Effector CD4-positive, alpha-beta T cell (primary cell): Measurements from ENCODE around the gene EDN1.
"Not testable (repeated sequence)": the region's sequence is repeated elsewhere in the genome, so short reads cannot be mapped to it uniquely, and the experiment has no call there.

ENCODE experiments used
- DNase-seq: peaks from one replicate; pipeline ENCODE4 v3.0.0-alpha.2; 2020

EDN1 gene

DNA sequence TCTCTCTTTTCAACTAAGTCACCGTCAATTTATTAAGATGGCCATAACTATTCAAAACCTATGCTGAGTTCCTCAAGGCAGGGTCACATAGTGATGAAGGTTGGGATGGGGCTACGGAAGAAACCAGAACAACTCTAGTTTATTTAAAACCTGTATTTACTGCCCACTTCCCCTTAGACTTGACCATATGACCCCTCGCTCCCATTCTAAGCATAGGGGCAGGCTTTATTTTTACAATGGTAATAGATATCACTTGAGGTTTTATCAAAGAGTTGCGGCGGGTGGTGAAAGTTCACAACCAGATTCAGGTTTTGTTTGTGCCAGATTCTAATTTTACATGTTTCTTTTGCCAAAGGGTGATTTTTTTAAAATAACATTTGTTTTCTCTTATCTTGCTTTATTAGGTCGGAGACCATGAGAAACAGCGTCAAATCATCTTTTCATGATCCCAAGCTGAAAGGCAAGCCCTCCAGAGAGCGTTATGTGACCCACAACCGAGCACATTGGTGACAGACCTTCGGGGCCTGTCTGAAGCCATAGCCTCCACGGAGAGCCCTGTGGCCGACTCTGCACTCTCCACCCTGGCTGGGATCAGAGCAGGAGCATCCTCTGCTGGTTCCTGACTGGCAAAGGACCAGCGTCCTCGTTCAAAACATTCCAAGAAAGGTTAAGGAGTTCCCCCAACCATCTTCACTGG, 5.5 kb downstream of the EDN1 start:
- no peak for DNase-seq

DNA sequence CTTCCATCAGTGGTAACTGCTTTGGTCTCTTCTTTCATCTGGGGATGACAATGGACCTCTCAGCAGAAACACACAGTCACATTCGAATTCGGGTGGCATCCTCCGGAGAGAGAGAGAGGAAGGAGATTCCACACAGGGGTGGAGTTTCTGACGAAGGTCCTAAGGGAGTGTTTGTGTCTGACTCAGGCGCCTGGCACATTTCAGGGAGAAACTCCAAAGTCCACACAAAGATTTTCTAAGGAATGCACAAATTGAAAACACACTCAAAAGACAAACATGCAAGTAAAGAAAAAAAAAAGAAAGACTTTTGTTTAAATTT, 6.1 kb downstream of the EDN1 start:
- no peak for DNase-seq

DNA sequence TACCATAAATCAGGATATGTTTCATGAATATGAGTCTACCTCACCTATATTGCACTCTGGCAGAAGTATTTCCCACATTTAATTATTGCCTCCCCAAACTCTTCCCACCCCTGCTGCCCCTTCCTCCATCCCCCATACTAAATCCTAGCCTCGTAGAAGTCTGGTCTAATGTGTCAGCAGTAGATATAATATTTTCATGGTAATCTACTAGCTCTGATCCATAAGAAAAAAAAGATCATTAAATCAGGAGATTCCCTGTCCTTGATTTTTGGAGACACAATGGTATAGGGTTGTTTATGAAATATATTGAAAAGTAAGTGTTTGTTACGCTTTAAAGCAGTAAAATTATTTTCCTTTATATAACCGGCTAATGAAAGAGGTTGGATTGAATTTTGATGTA, 6.4 kb downstream of the EDN1 start:
- no peak for DNase-seq

DNA sequence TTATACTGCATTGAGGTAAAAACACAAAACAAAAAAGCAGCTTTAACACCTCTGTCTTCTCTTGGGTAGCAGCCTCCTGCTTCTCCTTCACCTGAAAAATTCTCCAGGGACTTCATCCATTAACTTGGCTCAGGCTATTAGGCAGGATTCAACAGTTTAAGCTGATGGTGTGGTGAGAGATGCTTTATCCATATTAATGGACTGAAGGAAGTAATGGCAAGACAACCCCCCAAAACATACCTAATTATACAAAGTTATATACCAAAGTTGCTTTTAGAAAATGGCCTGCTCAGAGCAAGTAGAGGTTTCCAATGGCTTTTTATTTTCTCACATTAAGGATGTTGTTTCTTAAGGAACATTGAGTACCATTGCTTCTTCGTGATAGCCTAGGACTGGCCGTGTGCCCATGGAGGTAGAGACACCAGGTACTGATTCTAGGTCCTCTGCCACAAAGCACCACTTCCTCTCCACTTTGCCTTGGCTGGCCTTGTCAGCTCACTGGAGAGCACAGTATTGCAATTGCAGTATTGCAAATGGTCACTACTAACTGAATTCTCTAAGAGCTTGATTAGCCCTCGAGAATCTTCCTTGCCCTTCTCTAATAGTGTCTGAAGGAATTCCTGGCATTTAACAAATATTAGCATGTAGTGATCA, 7.3 kb downstream of the EDN1 start:
- no peak for DNase-seq

DNA sequence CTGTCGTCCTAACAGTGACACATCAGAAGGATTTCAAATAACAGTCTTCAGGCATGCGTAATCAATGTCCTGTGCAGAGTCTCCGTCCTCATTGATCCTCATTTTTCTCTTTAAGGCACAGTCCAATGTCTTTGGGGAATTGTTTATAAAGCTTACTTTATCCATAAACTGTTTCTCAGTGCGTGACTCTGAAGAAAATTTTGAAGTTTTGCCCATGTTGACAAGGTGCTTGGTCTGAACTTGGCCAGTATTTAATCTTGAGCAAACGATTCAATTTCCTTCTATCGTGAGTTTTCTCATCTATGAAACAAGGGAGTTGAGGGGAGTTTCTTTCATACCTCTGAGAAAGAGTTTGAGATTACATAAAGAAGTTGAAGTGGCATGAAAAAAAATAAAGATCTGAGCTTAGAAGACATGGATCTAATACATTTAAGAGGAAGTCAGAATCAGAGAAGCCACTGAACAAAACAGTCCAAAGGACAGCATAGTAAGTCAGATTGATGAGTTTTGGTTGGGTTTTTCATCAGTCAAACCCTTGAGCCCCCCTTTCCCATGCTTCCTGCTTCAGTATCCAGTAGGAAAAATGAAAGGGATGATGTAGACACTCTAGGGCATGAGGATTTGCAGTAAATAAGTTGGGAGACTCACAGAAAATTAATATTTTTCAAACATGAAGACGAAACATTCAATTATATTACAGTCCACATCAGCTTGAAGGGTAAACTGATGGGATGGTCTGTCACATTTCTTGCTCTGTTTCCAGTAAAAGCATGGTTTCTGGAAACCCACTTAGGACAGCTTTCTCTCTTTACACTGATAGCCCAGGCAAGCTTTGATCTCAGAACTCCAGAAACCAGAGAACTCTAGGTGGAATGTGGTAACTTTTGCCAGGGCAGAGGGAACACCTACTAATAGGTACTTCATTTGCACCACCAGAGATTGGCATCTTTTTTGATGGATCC, 8.1 kb downstream of the EDN1 start:
- DNase-seq = no peak

DNA sequence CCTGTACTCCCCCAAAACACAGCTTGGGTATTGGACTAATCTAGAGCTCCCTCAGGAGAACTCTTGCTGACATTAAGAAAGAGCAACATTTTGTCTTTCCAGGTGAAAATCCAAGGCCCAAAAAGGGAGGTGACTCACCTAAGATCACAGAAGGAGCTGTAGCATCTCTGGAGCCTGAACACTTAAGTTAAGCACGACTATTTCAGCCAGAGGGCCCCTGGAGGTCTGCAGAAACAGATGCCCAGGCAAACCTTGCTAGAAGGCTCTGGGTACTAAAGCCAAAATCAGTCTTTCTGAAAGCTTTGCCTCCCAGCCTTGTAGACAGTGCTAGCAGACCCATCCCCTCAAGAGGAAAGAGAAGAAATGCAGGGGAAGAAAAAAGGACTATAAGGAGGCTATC, 8.8 kb downstream of the EDN1 start:
- DNase-seq = no peak

DNA sequence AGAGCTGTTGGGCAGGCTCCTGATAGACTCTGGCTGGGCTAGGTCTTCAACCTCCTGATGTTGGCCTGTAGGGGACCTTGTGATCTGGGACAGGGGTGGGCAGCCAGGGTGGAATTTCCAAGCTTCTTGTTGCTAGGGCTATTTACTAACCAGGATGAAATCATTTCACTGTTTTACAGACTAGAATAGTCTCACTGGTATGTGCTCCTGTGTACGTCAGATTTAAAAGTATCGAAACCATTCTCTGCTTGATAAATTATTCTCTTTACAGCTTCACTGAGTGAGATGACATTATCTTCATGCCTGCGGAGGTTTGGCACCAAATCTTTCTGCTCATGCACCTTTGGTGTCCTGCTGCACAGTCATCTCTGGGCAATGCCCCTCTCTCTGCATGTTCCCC, 10.9 kb downstream of the EDN1 start:
- DNase-seq = no peak

DNA sequence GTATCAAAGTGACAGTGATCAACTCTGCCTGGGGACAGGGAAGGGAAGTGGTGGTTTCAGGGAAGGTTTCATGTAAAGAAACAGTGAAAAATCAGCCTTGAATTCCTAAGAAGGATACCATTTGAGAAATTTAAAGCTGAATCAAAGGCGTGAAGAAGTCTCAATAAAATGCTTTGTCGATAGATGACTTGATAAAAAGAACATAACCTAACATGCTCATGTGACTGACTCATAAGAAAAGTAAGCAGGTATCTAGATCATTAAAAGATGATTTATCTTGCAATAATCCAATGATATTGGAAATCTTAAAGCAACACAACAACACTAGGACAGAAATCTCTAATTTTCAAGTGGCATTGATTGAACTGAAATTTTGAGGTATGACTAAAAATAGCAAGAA, 14.3 kb downstream of the EDN1 start:
- no peak for DNase-seq

DNA sequence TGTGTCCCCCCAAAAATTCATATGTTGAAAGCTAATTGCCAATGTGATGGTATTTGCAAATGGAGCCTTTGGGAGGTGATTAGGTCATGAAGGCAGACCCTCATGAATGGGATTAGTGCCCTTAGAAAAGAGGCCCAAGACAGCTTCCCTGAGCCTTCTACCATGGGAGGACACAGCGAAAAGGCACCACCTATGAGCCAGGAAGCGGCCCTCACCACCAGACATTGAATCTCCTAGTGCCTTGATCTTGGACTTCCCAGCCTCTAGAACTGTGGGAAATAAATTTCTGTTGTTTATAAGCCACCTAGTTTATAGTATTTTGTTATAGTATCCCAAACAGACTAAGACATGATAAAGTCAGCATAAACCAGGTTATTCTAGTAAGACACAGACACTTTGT, 18.9 kb downstream of the EDN1 start:
- no peak for DNase-seq

DNA sequence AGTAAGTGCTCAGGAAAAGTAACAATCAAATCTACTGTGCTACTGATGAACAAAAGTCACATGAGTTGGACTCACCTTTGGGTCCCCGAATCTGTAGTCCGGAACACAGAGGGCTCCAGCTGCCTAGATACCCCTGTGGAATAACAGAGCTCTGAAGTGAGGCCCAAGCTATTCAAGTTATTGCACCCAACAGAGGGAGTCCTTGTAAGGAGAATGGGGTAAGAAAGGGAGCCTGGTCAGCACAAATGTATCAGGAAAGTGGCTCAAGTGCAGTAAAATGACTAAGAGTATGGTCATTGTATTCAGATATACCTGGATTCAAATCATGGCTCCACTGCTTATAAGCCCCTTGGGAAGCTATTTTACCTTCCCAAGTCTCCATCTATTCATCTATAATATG, 20.9 kb downstream of the EDN1 start:
- no peak for DNase-seq

DNA sequence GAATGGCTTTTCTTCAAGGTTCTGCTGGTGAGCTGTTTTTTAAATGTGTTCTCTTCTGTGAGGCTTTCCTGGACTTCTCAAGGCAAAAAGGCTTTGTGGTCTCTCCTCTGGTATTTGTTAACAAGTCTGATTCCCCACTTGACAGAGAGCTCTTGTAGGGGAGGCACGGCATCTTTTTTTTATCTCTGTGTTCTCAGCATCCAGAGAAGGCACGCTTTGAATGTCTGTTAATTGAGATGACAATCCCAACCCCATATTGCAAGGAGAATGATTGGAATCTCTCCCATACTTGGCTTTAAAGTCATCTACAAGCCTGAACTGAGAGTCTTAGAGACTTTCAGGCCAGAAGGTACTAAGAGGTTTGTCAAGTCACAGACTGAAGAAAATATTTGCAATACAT, 22.6 kb downstream of the EDN1 start:
- no peak for DNase-seq

DNA sequence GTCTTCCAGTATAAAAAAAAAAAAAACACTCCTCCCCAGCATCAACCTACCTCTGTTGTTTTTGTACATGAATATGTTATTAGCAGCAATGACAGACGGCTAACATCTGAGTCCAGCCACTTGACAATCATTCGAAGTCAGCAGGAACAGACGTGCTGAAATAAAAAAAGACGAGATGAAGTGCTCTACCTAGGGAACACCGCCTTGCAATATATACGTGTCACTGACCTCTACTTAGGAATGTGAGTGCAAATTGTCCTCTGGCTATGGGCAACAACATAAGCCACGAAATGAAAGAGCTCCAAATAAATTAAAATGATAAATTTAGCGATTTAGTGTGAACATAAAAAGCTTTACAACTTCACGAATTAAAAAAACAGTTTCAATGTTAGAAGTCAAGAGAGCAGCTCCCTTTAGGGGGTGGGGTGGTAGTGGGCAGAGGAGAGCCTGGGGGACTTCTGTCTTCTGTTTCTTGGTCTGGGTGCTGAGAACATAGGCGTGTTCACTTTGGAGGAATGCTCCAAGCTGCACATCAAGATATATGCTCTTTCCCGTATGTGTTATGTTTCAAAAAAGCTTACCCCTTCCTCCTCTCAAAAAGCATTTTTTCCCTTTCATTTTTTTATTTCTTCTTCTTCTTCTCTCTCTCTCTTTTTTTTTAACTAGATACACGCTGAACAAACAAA, 23.3 kb downstream of the EDN1 start:
- no peak for DNase-seq

DNA sequence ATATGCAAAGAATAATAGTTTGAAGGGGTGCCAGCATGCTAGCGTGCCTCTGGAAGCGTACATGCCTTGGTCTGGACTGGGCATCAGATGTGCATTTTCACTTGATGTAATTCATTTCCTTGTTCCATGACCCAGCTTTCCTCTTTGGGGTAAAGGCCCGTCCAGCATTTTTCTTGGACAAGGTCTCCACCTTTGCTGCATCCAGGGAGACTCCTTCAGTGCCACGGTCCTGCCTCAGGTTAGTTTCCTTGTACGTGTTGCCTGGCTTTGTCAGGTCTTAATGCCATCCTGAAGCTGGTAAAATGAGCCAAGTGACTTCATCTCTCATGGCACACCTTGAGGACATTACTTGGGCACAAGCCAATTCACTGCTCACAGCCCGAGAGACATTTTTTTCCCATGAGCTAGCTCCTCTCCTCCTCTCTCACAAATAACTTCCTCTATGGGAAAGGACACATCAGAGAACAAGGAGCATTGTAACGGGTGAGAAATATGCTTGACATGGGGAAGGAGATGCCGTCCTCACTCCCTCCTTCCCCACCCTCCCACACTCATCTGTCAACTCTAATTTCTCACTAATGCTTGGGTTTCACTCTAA, 23.9 kb downstream of the EDN1 start:
- no peak for DNase-seq

DNA sequence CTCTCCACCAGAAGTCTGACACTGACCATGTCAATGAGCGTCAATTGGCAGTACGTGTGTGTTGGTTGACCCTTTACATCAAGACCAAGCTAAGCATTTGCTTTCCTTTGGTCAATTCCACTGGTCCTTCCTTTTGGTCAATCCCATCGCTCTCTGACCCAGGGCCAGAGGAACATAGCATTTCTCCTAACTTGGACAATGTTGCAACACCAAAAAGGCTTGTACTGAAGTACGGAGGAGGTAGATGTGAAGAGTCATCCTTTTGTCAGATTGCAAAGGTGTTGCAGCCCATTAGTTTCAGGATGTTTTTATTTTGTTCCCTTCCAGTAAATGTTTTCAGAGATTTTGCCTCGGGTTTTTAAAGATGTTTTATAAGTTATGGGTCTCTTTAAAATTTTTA, 24.6 kb downstream of the EDN1 start:
- DNase-seq = no peak

DNA sequence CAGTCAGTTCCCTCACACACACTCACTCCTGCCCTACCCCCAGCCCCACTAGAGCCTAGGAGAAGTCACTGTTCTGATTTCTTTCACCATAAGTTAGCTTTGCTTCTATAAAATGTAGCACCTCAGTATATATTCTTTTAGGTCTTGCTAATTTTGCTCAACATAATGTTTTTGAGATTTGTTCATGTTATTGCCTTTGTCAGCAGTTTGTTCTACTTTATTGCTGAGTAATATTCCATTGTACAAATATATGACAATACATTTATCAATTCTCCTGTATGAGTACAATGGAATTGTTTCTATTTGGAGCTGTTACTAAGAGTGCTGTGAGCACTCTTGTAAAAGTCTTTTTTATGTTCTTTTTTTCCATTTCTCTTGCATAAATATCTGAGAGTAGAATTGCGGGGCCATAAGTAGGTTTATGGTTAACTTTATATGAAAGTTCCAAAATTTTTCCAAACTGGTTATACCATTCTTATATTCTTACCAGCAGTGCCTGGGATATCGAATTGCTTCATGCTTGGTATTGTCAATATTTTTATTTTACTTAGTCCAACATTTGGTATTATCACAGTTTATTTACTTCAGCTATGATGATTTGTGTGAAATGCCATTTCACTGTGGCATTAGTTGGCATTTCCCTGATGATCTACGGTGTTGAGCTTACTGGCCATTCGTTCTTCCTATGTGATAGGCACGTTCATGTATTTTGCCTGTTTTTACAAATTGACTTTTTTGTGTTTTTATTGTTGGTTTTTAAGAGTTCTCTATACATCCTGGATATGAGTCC, 25.3 kb downstream of the EDN1 start:
- DNase-seq = no peak

DNA sequence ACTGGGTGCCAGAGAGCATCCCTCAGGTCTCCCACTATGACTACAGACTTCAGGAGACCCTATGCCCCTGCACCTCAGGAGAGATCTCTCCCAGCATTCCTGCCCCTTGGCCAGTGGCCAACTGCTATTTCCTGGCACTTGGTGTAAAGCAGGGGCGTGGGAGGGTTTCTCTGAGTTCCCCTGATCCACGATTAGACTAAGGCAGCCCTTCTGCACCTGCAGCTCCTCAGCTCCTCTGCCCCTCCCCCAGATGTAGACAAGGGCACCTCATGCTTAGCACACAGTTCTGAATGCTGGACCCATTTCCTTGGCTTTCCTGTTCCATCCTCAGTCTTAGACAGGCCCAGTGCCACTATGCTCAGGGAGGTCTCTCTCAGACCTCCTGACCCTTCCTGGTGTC, 28.6 kb downstream of the EDN1 start:
- DNase-seq = no peak

DNA sequence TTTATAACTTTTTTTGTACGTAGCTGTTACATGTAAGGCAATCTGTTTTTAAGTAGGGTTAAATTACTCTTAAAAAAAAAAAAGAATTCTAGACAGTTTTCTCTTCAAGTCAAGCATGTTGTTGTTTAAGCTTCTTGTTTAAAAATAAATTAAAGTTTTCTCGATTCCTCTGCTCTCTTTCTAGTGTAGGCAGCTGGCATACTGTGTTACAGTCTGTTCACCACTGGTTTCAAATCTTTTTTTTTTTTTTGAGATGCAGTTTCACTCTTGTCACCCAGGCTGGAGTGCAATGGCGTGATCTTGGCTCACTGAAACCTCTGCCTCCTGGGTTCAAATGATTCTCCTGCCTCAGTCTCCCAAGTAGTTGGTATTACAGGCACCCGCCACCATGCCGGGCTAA, 29.9 kb downstream of the EDN1 start:
- not testable (repeated sequence) for DNase-seq

DNA sequence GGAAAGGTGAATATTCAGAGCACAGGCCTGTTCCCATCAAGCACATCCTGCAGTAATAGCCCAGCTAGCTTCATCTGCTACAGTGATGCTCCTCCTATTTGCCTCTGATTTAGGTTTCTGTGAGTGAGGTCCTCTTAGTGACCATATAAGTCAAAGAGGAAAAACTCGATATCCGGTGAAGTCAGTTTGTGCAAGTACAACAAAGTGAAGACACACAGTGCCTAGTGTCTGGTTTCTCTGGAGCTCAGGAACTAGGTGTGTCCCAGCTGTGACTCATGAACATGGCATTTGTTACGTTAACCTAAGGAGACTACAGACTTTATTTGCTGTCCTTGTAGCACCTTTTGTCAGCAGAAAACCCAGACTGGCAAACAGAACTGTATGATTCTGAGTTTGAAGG, 33.9 kb downstream of the EDN1 start:
- no peak for DNase-seq

DNA sequence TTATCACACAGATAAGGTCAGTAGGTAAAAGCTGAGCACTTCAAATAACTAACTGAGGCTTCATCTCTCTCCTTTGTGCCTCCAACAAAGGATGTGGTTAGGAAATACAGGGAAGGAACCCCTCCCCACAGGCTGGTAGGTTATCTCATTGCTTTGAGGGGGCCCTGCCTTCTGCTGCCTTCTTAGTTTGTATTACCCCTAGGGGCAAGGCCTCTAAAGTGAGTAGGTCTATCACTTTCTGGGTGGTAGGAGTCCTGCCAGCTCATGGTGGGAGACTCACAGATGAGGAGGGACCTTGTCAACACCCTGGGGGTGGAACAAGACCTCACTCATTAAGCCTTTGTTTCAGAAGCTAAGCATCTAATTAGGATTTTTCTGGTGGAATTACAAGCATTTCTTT, 34.6 kb downstream of the EDN1 start:
- no peak for DNase-seq

DNA sequence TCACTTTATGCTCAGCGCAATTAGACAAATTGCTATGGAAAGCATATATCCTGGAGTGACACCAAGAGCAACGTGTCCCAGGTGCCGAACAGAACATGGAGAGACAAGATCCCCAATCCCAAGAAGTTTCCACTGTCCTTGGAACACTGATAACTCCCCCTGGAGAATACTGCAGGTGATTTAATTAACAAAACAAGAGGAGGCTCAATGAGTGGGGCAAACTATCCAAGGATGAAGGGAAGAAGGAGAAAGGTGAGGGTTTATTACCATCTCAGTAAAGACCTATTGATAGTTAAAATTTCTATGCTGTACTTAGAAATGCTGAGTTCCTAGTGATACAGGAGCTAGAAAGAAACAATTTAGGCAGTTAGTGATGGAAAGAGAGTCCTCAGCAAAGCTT, 35.7 kb downstream of the EDN1 start:
- no peak for DNase-seq

DNA sequence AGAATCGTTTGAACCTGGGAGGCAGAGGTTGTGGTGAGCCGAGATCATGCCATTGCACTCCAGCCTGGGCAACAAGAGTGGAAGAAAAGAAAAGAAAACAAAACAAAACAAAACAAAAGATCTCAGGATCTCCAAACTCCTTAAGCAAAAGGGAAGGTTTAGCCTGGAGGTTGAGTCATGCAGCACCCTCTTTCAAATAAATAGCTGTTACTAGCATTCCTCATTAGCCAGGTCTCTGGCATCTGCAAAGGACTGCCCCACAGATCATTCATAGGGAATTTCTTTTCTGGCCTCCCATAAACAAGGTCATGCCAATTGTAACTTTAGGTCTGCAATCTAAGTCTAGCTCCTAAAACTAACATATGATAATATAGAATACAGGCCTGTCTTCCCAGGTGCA, 37.2 kb downstream of the EDN1 start:
- DNase-seq = no peak

DNA sequence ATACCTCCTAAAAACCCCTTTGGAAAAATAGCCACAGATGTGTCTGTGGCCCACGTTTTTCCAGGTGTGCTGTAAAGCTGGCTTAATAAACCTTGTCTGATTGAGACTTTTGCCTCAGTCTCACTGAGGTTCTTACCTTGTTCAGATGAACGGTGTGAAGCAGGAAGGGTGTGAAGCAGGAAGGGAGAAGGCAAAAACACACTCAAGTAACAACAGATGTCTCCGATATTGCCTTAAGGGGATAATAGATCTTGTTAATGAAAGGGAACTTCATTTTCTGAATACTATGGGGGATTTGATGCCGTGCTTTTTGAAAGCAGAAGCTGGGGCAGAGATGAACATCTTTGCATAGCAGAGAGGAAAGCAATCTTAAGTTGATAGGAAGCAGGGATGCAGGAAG, 37.8 kb downstream of the EDN1 start:
- DNase-seq = no peak
